Neural cell (in vitro differentiated cells): Measurements from ENCODE around the gene KMO. TPM values are rescaled to one million over a fixed set of nuclear protein-coding genes. Genes with fewer than 3 reads are reported as not detected.

Experiments used
- H2AFZ ChIP-seq: fragments of 200-600, 300-800 bp; sonication (generic), shearing (Covaris generic); 2 replicates; pipeline ENCODE4 v1.6.0; 2014; ENCODE audit warnings: low read depth, mild to moderate bottlenecking, antibody characterized with exemption, low read length, moderate library complexity
- H3F3A ChIP-seq: fragments of 200-600 bp; shearing (Covaris generic); 2 replicates; pipeline ENCODE4 v1.6.1; 2016; ENCODE audit warnings: mild to moderate bottlenecking, moderate library complexity, mixed read lengths, antibody characterized with exemption, low read length; ENCODE audit not compliant: insufficient read depth, poor library complexity, severe bottlenecking
- H3K27ac ChIP-seq: fragments of 200-600, 300-800 bp; sonication (generic), shearing (Covaris generic); 2 replicates; pipeline ENCODE4 v1.5.1; 2014; ENCODE audit warnings: mild to moderate bottlenecking, low read length, moderate library complexity
- H3K27me3 ChIP-seq: fragments of 300-800, 200-600 bp; sonication (generic), shearing (Covaris generic); 2 replicates; pipeline ENCODE4 v1.6.0; 2014; ENCODE audit warnings: mild to moderate bottlenecking, low read depth, low read length, moderate library complexity; ENCODE audit not compliant: insufficient read depth
- H3K36me3 ChIP-seq: fragments of 300-800, 200-600 bp; sonication (generic), shearing (Covaris generic); 2 replicates; pipeline ENCODE4 v1.5.1; 2014; ENCODE audit warnings: mild to moderate bottlenecking, antibody characterized with exemption, low read length, moderate library complexity; ENCODE audit not compliant: insufficient read depth
- H3K4me2 ChIP-seq: fragments of 300-800, 200-600 bp; sonication (generic), shearing (Covaris generic); 2 replicates; pipeline ENCODE4 v1.6.0; 2014; ENCODE audit warnings: mild to moderate bottlenecking, low read length
- H3K4me3 ChIP-seq: fragments of 300-800, 200-600 bp; sonication (generic), shearing (Covaris generic); 2 replicates; pipeline ENCODE4 v1.5.1; 2014; ENCODE audit warnings: mild to moderate bottlenecking, low read length, moderate library complexity
- H3K79me2 ChIP-seq: fragments of 200-600 bp; shearing (Covaris generic); replicated peaks from 2 replicates; pipeline ENCODE4 v1.6.0; 2014; ENCODE audit warnings: mild to moderate bottlenecking, low read length, moderate library complexity; ENCODE audit not compliant: insufficient read depth
- H3K9ac ChIP-seq: fragments of 300-800, 200-600 bp; sonication (generic), shearing (Covaris generic); 2 replicates; pipeline ENCODE4 v1.6.1; 2016; ENCODE audit warnings: mild to moderate bottlenecking, low read length, mixed read lengths
- H3K9me2 ChIP-seq: fragments of 200-600 bp; shearing (Covaris generic); 2 replicates; pipeline ENCODE4 v1.6.1; 2016; ENCODE audit warnings: mild to moderate bottlenecking, low read length, mixed read lengths; ENCODE audit not compliant: insufficient read depth
- H3K9me3 ChIP-seq: fragments of 200-600, 300-800 bp; sonication (generic), shearing (Covaris generic); 2 replicates; pipeline ENCODE4 v1.6.1; 2016; ENCODE audit warnings: mild to moderate bottlenecking, mixed run types, low read length, moderate library complexity, mixed read lengths
- H4K20me1 ChIP-seq: fragments of 200-600 bp; shearing (Covaris generic); 2 replicates; pipeline ENCODE4 v1.6.1; 2016; ENCODE audit warnings: mild to moderate bottlenecking, mixed run types; ENCODE audit not compliant: insufficient read depth
- CTCF ChIP-seq: fragments of 450-650 bp; IDR thresholded peaks from 2 replicates; pipeline ENCODE4 v1.5.1; 2014; ENCODE audit warnings: antibody characterized with exemption, mild to moderate bottlenecking, moderate library complexity; ENCODE audit not compliant: poor library complexity, severe bottlenecking
- EP300 ChIP-seq: fragments of 450-650 bp; conservative IDR thresholded peaks from 2 replicates; pipeline ENCODE4 v1.6.1; 2014; ENCODE audit warnings: antibody characterized with exemption, mild to moderate bottlenecking, moderate library complexity; ENCODE audit not compliant: poor library complexity, severe bottlenecking
- EZH2 ChIP-seq: fragments of 200-600, 300-800 bp; shearing (Covaris generic), sonication (generic); IDR thresholded peaks from 2 replicates; pipeline ENCODE4 v1.6.1; 2014; ENCODE audit warnings: antibody characterized with exemption, low read length, borderline replicate concordance, mild to moderate bottlenecking; ENCODE audit not compliant: insufficient read depth, poor library complexity, severe bottlenecking
- MXI1 ChIP-seq: fragments of 450-650 bp; conservative IDR thresholded peaks from 2 replicates; pipeline ENCODE4 v1.6.1; 2014; ENCODE audit warnings: antibody characterized with exemption, mild to moderate bottlenecking; ENCODE audit not compliant: poor library complexity, severe bottlenecking
- POLR2AphosphoS5 ChIP-seq: IDR thresholded peaks from 2 replicates; pipeline ENCODE4 v1.6.1; 2012
- RAD21 ChIP-seq: fragments of 450-650 bp; conservative IDR thresholded peaks from 2 replicates; pipeline ENCODE4 v1.6.1; 2014; ENCODE audit warnings: antibody characterized with exemption, mild to moderate bottlenecking, moderate library complexity
- REST ChIP-seq: IDR thresholded peaks from 2 replicates; pipeline ENCODE4 v1.6.1; 2012; ENCODE audit warnings: borderline replicate concordance
- SMC3 ChIP-seq: fragments of 450-650 bp; conservative IDR thresholded peaks from 2 replicates; pipeline ENCODE4 v1.6.1; 2014; ENCODE audit warnings: antibody characterized with exemption, mild to moderate bottlenecking, moderate library complexity; ENCODE audit not compliant: poor library complexity
- TAF1 ChIP-seq: IDR thresholded peaks from 2 replicates; pipeline ENCODE4 v1.6.1; 2012; ENCODE audit warnings: low read depth
- polyA plus RNA-seq: library from polyadenylated mRNA; depleted of rRNA; stranded (reverse); fragments of >200 nt; gene quantifications from 2 replicates; pipeline ENCODE4 v1.2.3, GENCODE V29; 2014

KMO gene
- polyA plus RNA-seq, 1 donor from 2014 or later: 0.72 TPM

GRCh38 chr1:241627453-241628259 lies 95.5 kb downstream of the KMO start:
- no peak overlapping the region for H3K27ac ChIP-seq
- H3F3A ChIP-seq: no peaks in the 10 kb centered on the region
- H2AFZ ChIP-seq: no peak overlapping the region
- H3K9me3 ChIP-seq: no peaks in the 10 kb centered on the region
- H3K36me3 ChIP-seq: no peaks in the 10 kb centered on the region
- H3K9me2 ChIP-seq: no peaks in the 10 kb centered on the region
- H3K4me2 ChIP-seq: no peak overlapping the region
- no peak overlapping the region for H3K4me3 ChIP-seq
- H3K79me2 ChIP-seq: no peaks in the 10 kb centered on the region
- H3K27me3 ChIP-seq: no peaks in the 10 kb centered on the region
- TF ChIP-seq RAD21: peak; percentile 55
- TF ChIP-seq SMC3: peak; percentile 53
- peak; percentile 54 for TF ChIP-seq CTCF
- no peak for TF ChIP-seq POLR2AphosphoS5
- TF ChIP-seq TAF1: no peak
- TF ChIP-seq MXI1: no peak
- TF ChIP-seq EZH2: no peak
- TF ChIP-seq REST: no peak
- TF ChIP-seq EP300: no peak
- H4K20me1 ChIP-seq: no peaks in the 10 kb centered on the region
- no peak overlapping the region for H3K9ac ChIP-seq

GRCh38 chr1:241630005-241630404 lies 97.8 kb downstream of the KMO start:
- H3F3A ChIP-seq: no peaks in the 10 kb centered on the region
- H3K4me3 ChIP-seq: no peak overlapping the region
- no peaks in the 10 kb centered on the region for H3K27me3 ChIP-seq
- H3K4me2 ChIP-seq: no peak overlapping the region
- H3K79me2 ChIP-seq: peaks cover 8% of the 10 kb centered on the region
- no peaks in the 10 kb centered on the region for H4K20me1 ChIP-seq
- peaks cover 10% of the 10 kb centered on the region for H3K36me3 ChIP-seq
- H3K9me3 ChIP-seq: no peaks in the 10 kb centered on the region
- H3K9me2 ChIP-seq: no peaks in the 10 kb centered on the region
- no peak overlapping the region for H3K27ac ChIP-seq
- no peak overlapping the region for H2AFZ ChIP-seq
- TF ChIP-seq SMC3 (no peak), EZH2 (no peak), CTCF (no peak), MXI1 (no peak), POLR2AphosphoS5 (no peak), EP300 (no peak), TAF1 (no peak), REST (no peak), RAD21 (no peak)
- no peak overlapping the region for H3K9ac ChIP-seq
